Loucy (cell line): ENCODE data around the gene ALPL.

Source experiments
- H2AFZ ChIP-seq: fragments of 200-600 bp; sonication (generic); 2 replicates; pipeline ENCODE4 v1.6.0; 2016; ENCODE audit warnings: antibody characterized with exemption, mild to moderate bottlenecking, low read length, moderate library complexity
- H3F3A ChIP-seq: fragments of 200-600 bp; 2 replicates; pipeline ENCODE4 v1.6.0; 2016; ENCODE audit warnings: antibody characterized with exemption, low read depth, mild to moderate bottlenecking
- H3K27me3 ChIP-seq: fragments of 200-600 bp; sonication (generic); 2 replicates; pipeline ENCODE4 v1.6.1; 2014; ENCODE audit warnings: low read length, mild to moderate bottlenecking; ENCODE audit not compliant: insufficient read depth, poor library complexity, severe bottlenecking
- H3K36me3 ChIP-seq: fragments of 200-600 bp; sonication (generic); 2 replicates; pipeline ENCODE4 v1.6.1; 2016; ENCODE audit warnings: low read length; ENCODE audit not compliant: insufficient read depth
- H3K4me1 ChIP-seq: fragments of 200-600 bp; sonication (generic); 2 replicates; pipeline ENCODE4 v1.5.1; 2014; ENCODE audit warnings: low read length, mild to moderate bottlenecking; ENCODE audit not compliant: insufficient read depth, poor library complexity, severe bottlenecking
- H3K4me2 ChIP-seq: fragments of 200-600 bp; sonication (generic); 2 replicates; pipeline ENCODE4 v1.6.0; 2014; ENCODE audit warnings: antibody characterized with exemption, low read length, low read depth, mild to moderate bottlenecking; ENCODE audit not compliant: poor library complexity, severe bottlenecking
- H3K4me3 ChIP-seq: fragments of 200-600 bp; sonication (generic); 2 replicates; pipeline ENCODE4 v1.5.1; 2014; ENCODE audit warnings: low read length, mild to moderate bottlenecking, mixed read lengths; ENCODE audit not compliant: poor library complexity, severe bottlenecking
- H3K79me2 ChIP-seq: fragments of 200-600 bp; sonication (generic); 2 replicates; pipeline ENCODE4 v1.6.1; 2014; ENCODE audit warnings: low read length; ENCODE audit not compliant: insufficient read depth
- H3K9ac ChIP-seq: fragments of 200-600 bp; sonication (generic); 2 replicates; pipeline ENCODE4 v1.6.0; 2014; ENCODE audit warnings: mild to moderate bottlenecking, low read depth, low read length, moderate library complexity; ENCODE audit not compliant: poor library complexity, severe bottlenecking
- H3K9me2 ChIP-seq: fragments of 200-600 bp; sonication (generic); replicated peaks from 2 replicates; pipeline ENCODE4 v1.6.1; 2016; ENCODE audit warnings: low read depth, low read length, mixed read lengths
- H3K9me3 ChIP-seq: fragments of 200-600 bp; sonication (generic); 2 replicates; pipeline ENCODE4 v1.6.1; 2014; ENCODE audit warnings: mild to moderate bottlenecking, antibody characterized with exemption, low read length, low read depth; ENCODE audit not compliant: insufficient read depth
- H4K20me1 ChIP-seq: fragments of 200-600 bp; sonication (generic); 2 replicates; pipeline ENCODE4 v1.6.0; 2014; ENCODE audit warnings: antibody characterized with exemption, low read length, mild to moderate bottlenecking; ENCODE audit not compliant: insufficient read depth, poor library complexity, severe bottlenecking
- CTCF ChIP-seq: fragments of 200-600 bp; sonication (generic); conservative IDR thresholded peaks from 2 replicates; pipeline ENCODE4 v1.5.1; 2014; ENCODE audit warnings: mild to moderate bottlenecking, antibody characterized with exemption, low read length
- EZH2phosphoT487 ChIP-seq: fragments of 200-600 bp; IDR thresholded peaks from 2 replicates; pipeline ENCODE4 v1.6.1; 2018; ENCODE audit warnings: antibody characterized with exemption, mild to moderate bottlenecking, moderate library complexity, borderline replicate concordance

ALPL gene

GRCh38 chr1:21553116-21553926, 44.1 kb downstream of the ALPL start:
- no peaks in the 10 kb centered on the region for H3K36me3 ChIP-seq
- H3K9me3 ChIP-seq: no peaks in the 10 kb centered on the region
- H4K20me1 ChIP-seq: no peaks in the 10 kb centered on the region
- no peaks in the 10 kb centered on the region for H3K79me2 ChIP-seq
- no peak overlapping the region for H2AFZ ChIP-seq
- no peak overlapping the region for H3K4me3 ChIP-seq
- no peaks in the 10 kb centered on the region for H3K27me3 ChIP-seq
- peaks cover 2% of the 10 kb centered on the region for H3K4me1 ChIP-seq
- no peak overlapping the region for H3K4me2 ChIP-seq
- no peak for TF ChIP-seq EZH2phosphoT487
- no peak for TF ChIP-seq CTCF
- H3K9me2 ChIP-seq: no peaks in the 10 kb centered on the region
- H3K9ac ChIP-seq: no peak overlapping the region
- H3F3A ChIP-seq: no peaks in the 10 kb centered on the region

GRCh38 chr1:21559788-21560567, 50.8 kb downstream of the ALPL start:
- no peak overlapping the region for H2AFZ ChIP-seq
- H3K79me2 ChIP-seq: no peaks in the 10 kb centered on the region
- TF ChIP-seq EZH2phosphoT487 (no peak), CTCF (no peak)
- no peaks in the 10 kb centered on the region for H4K20me1 ChIP-seq
- H3K4me3 ChIP-seq: no peak overlapping the region
- H3F3A ChIP-seq: no peaks in the 10 kb centered on the region
- no peaks in the 10 kb centered on the region for H3K9me2 ChIP-seq
- no peaks in the 10 kb centered on the region for H3K4me1 ChIP-seq
- H3K27me3 ChIP-seq: no peaks in the 10 kb centered on the region
- no peaks in the 10 kb centered on the region for H3K36me3 ChIP-seq
- H3K9ac ChIP-seq: no peak overlapping the region
- H3K4me2 ChIP-seq: no peak overlapping the region
- H3K9me3 ChIP-seq: no peaks in the 10 kb centered on the region

- H4K20me1 ChIP-seq: no peaks in the 10 kb centered on the region
These were observed 51.9 kb downstream of the ALPL start for GRCh38 chr1:21560916-21561638.

More at GRCh38 chr1:21560916-21561638, 51.9 kb downstream of the ALPL start:
- H3K27me3 ChIP-seq: no peaks in the 10 kb centered on the region
- no peaks in the 10 kb centered on the region for H3K9me2 ChIP-seq
- H3K79me2 ChIP-seq: no peaks in the 10 kb centered on the region
- H3K4me2 ChIP-seq: no peak overlapping the region
- no peaks in the 10 kb centered on the region for H3K36me3 ChIP-seq
- TF ChIP-seq CTCF (no peak), EZH2phosphoT487 (no peak)
- no peak overlapping the region for H3K4me3 ChIP-seq
- H3K4me1 ChIP-seq: no peaks in the 10 kb centered on the region
- no peaks in the 10 kb centered on the region for H3K9me3 ChIP-seq
- no peak overlapping the region for H3K9ac ChIP-seq
- no peak overlapping the region for H2AFZ ChIP-seq
- H3F3A ChIP-seq: no peaks in the 10 kb centered on the region
